HL-60 (cell line): Measurements from ENCODE around the gene FOXB2.
"Not testable (repeated sequence)": the region's sequence is repeated elsewhere in the genome, so short reads cannot be mapped to it uniquely, and the experiment has no call there.

Source experiments
- DNase-seq, 2 experiments: peaks; one replicate each; pipeline ENCODE4 v3.0.0-alpha.2; 2010 to 2020; ENCODE audit warnings: low read depth in 1 of 2, low spot score in 1 of 2
- H3K27ac ChIP-seq: fragments of 250-450 bp; sonication (Bioruptor Pico); replicated peaks from 2 replicates; pipeline ENCODE4 v1.5.1; 2020; ENCODE audit warnings: mild to moderate bottlenecking, moderate library complexity
- H3K27me3 ChIP-seq: fragments of 250-450 bp; sonication (Bioruptor Pico); 2 replicates; pipeline ENCODE4 v1.5.1; 2021; ENCODE audit warnings: mild to moderate bottlenecking, moderate library complexity; ENCODE audit not compliant: insufficient read depth, poor library complexity, severe bottlenecking
- H3K4me3 ChIP-seq: replicated peaks from 2 replicates; pipeline ENCODE4 v1.5.1; 2011; ENCODE audit warnings: mild to moderate bottlenecking, control low read depth, low read length; ENCODE audit not compliant: insufficient read depth
- CTCF ChIP-seq: IDR thresholded peaks from one replicate; pipeline ENCODE4 v1.5.1; 2011; ENCODE audit warnings: low read length, control low read depth, inconsistent platforms; ENCODE audit not compliant: insufficient read depth
- GABPA ChIP-seq: IDR thresholded peaks from 2 replicates; pipeline ENCODE4 v1.6.1; 2012; ENCODE audit warnings: low read depth
- POLR2AphosphoS5 ChIP-seq: IDR thresholded peaks from 2 replicates; pipeline ENCODE4 v1.6.1; 2012; ENCODE audit warnings: low read depth
- REST ChIP-seq: IDR thresholded peaks from 2 replicates; pipeline ENCODE4 v1.6.1; 2012; ENCODE audit warnings: low read depth; ENCODE audit not compliant: insufficient replicate concordance
- SPI1 ChIP-seq: IDR thresholded peaks from 2 replicates; pipeline ENCODE4 v1.6.1; 2012; ENCODE audit warnings: low read depth, mild to moderate bottlenecking, borderline replicate concordance

Gene FOXB2

GRCh38 chr9:77040340-77040739 lies 20.9 kb downstream of the FOXB2 start:
- Histone ChIP-seq H3K4me3 (no peak overlapping the region), H3K27ac (no peak overlapping the region), H3K27me3 (peaks cover 3% of the 10 kb centered on the region)
- TF ChIP-seq CTCF: no peak
- TF ChIP-seq REST: no peak
- no peak for TF ChIP-seq GABPA
- no peak for TF ChIP-seq POLR2AphosphoS5
- no peak for TF ChIP-seq SPI1
- no peak for DNase-seq

- H3K27me3 ChIP-seq, DNase-seq, H3K4me3 ChIP-seq, H3K27ac ChIP-seq: not testable (repeated sequence)
These were observed 24.3 kb downstream of the FOXB2 start for GRCh38 chr9:77043743-77044142.

- not testable (repeated sequence) for H3K4me3 ChIP-seq, DNase-seq, H3K27me3 ChIP-seq, H3K27ac ChIP-seq
These were observed 41.2 kb downstream of the FOXB2 start for GRCh38 chr9:77060681-77061080.

- no peak for DNase-seq
- no peak for TF ChIP-seq SPI1
- TF ChIP-seq GABPA: no peak
- TF ChIP-seq REST: no peak
- TF ChIP-seq POLR2AphosphoS5: no peak
- TF ChIP-seq CTCF: no peak
These were observed 44.3 kb downstream of the FOXB2 start for GRCh38 chr9:77063645-77064285.

GRCh38 chr9:77066388-77066787 lies 46.9 kb downstream of the FOXB2 start:
- TF ChIP-seq REST (no peak), SPI1 (no peak), CTCF (no peak), POLR2AphosphoS5 (no peak), GABPA (no peak)
- DNase-seq: no peak
- H3K27ac ChIP-seq: no peak overlapping the region
- H3K4me3 ChIP-seq: no peak overlapping the region
- no peaks in the 10 kb centered on the region for H3K27me3 ChIP-seq

More at GRCh38 chr9:77063645-77064285, 44.3 kb downstream of the FOXB2 start:
- Histone ChIP-seq H3K4me3 (no peak overlapping the region), H3K27ac (no peak overlapping the region), H3K27me3 (no peaks in the 10 kb centered on the region)
